Kidney (tissue), 14 donors: Measurements from ENCODE around the gene THBS2. TPM values are rescaled to one million over a fixed set of nuclear protein-coding genes. Genes with fewer than 3 reads are reported as not detected.
"Not testable (repeated sequence)": the region's sequence is repeated elsewhere in the genome, so short reads cannot be mapped to it uniquely, and the experiment has no call there.

Experiments
- DNase-seq, 5 donors: peaks; one replicate each; pipeline ENCODE4 v3.0.0-alpha.2; 2013 to 2020
- FAIRE-seq: peaks from 2 replicates; lab custom pipeline; 2012; peaks lifted over from hg19 to GRCh38; lab: Jason Lieb, UNC
- H3K27ac ChIP-seq, 2 donors: one replicate each; pipeline ENCODE4 v1.7.0; 2013; ENCODE audit warnings: low read depth in 2 of 2, low read length in 2 of 2, inconsistent platforms in 1 of 2
- H3K27me3 ChIP-seq: one replicate; pipeline ENCODE4 v1.7.1; 2013; ENCODE audit warnings: low read length, inconsistent platforms; ENCODE audit not compliant: control insufficient read depth, insufficient read depth
- H3K36me3 ChIP-seq, 3 donors: one replicate each; pipeline versions ENCODE4 v1.7.0 to v1.7.1; 2013; ENCODE audit warnings: low read length in 3 of 3, control low read depth in 1 of 3, inconsistent platforms in 1 of 3; ENCODE audit not compliant: insufficient read depth in 3 of 3, control insufficient read depth in 2 of 3
- H3K4me1 ChIP-seq, 3 donors: one replicate each; pipeline versions ENCODE4 v1.7.0 to v1.7.1; 2013; ENCODE audit warnings: low read length in 3 of 3, inconsistent platforms in 1 of 3, low read depth in 1 of 3; ENCODE audit not compliant: control insufficient read depth in 2 of 3, insufficient read depth in 2 of 3
- H3K4me3 ChIP-seq, 3 donors: one replicate each; pipeline versions ENCODE4 v1.7.0 to v1.8.1; 2013; ENCODE audit warnings: low read length in 3 of 3, control low read depth in 1 of 3, inconsistent platforms in 1 of 3
- H3K9ac ChIP-seq, 3 donors: one replicate each; pipeline versions ENCODE4 v1.7.0 to v1.7.1; 2013; ENCODE audit warnings: low read length in 3 of 3, control low read depth in 1 of 3, inconsistent platforms in 1 of 3
- H3K9me3 ChIP-seq, 3 donors: one replicate each; pipeline versions ENCODE4 v1.7.0 to v1.7.1; 2013; ENCODE audit warnings: low read length in 3 of 3, control low read depth in 1 of 3, inconsistent platforms in 1 of 3; ENCODE audit not compliant: control insufficient read depth in 2 of 3, insufficient read depth in 1 of 3
- intact Hi-C: fragments of 100-400 bp; cut with DNase I; formaldehyde crosslinking; loops from one replicate; pipeline ENCODE4 v1.11.1; 2022
- polyA plus RNA-seq: library from polyadenylated mRNA; stranded (reverse); fragments of 350-450 nt; fragmentation: Illumina TruSeq; extraction: RNeasy Lipid Tissue Mini Kit (QIAGEN cat#74804); gene quantifications from one replicate; pipeline ENCODE4 v1.2.3, GENCODE V29; 2014; ENCODE audit warnings: low read depth, low replicate concordance; ENCODE audit not compliant: insufficient read depth
- total RNA-seq: library from RNA; stranded (reverse); fragmentation: NEBNext Ultra II Directional; extraction: Animal tissue kit (Norgen Biotek cat#: 25700); gene quantifications from one replicate; pipeline ENCODE4 v1.2.1, GENCODE V29; 2021
- TF ChIP-seq, protein P1 (sequence below): IDR thresholded peaks from 3 replicates; pipeline ENCODE4 v1.5.1; 2012; ENCODE audit warnings: mild to moderate bottlenecking, moderate library complexity, borderline replicate concordance; ENCODE audit not compliant: insufficient read depth; ENCODE audit errors: extremely low read depth
- donor health status: control.
- donor health status: control.
- donor health status: control.
- donor health status: control.
- donor health status: control.
- donor health status: DM: yes; HTN: yes; CAD: no.
- donor health status: Normal renal cell carcinoma (clear cell type).

Gene THBS2
- total and polyA plus RNA-seq, 2 donors from 2014 or later, result 2.7 to 33.4 TPM

DNA sequence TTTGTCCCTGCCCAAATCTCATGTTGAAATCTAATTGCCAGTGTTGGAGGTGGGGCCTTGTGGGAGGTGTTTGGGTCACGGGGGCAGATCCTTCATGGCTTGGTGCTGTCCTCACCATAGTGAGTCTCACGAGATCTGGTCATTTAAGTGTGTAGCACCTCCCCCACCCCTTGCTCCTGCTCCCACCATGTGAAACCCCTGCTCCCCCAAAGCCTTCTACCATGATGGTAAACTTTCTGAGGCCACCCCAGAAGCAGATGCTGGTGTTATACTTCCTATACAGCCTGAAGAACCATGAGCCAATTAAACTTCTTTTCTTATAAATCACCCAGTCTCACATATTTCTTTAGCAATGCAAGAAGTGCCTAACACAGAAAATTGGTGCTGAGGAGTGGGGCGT lies 19.9 kb upstream of the THBS2 start:
- DNase-seq (no peak), FAIRE-seq (no peak)
- no peaks in the 10 kb centered on the region for H3K36me3 ChIP-seq
- H3K9ac ChIP-seq, result no peak overlapping the region
- TF ChIP-seq, protein P1, sequence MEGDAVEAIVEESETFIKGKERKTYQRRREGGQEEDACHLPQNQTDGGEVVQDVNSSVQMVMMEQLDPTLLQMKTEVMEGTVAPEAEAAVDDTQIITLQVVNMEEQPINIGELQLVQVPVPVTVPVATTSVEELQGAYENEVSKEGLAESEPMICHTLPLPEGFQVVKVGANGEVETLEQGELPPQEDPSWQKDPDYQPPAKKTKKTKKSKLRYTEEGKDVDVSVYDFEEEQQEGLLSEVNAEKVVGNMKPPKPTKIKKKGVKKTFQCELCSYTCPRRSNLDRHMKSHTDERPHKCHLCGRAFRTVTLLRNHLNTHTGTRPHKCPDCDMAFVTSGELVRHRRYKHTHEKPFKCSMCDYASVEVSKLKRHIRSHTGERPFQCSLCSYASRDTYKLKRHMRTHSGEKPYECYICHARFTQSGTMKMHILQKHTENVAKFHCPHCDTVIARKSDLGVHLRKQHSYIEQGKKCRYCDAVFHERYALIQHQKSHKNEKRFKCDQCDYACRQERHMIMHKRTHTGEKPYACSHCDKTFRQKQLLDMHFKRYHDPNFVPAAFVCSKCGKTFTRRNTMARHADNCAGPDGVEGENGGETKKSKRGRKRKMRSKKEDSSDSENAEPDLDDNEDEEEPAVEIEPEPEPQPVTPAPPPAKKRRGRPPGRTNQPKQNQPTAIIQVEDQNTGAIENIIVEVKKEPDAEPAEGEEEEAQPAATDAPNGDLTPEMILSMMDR, result no peak
- H3K4me1 ChIP-seq, result peaks cover 0 to 6% (median 0%) of the 10 kb centered on the region in 3 donors
- no peak overlapping the region for H3K27ac ChIP-seq
- no peaks in the 10 kb centered on the region for H3K27me3 ChIP-seq
- no peaks in the 10 kb centered on the region for H3K9me3 ChIP-seq
- no peak overlapping the region for H3K4me3 ChIP-seq
- intact Hi-C loops, result no loop called here

DNA sequence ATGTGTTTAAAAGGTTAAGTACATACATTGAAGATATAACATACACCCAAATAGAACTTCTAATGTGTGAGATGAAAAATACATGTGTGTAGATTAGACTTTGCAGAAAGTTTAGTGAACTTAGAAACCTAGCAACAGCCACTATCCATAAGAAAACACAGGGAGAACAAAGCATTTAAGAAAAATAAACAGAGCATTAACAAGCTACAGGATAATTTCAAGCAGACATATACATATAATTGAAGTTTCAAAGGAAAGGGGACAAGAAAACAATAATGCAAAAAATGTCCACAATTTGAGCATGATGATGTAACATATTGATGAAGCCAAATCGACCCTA lies 18.2 kb upstream of the THBS2 start:
- TF ChIP-seq, protein P1, result no peak

DNA sequence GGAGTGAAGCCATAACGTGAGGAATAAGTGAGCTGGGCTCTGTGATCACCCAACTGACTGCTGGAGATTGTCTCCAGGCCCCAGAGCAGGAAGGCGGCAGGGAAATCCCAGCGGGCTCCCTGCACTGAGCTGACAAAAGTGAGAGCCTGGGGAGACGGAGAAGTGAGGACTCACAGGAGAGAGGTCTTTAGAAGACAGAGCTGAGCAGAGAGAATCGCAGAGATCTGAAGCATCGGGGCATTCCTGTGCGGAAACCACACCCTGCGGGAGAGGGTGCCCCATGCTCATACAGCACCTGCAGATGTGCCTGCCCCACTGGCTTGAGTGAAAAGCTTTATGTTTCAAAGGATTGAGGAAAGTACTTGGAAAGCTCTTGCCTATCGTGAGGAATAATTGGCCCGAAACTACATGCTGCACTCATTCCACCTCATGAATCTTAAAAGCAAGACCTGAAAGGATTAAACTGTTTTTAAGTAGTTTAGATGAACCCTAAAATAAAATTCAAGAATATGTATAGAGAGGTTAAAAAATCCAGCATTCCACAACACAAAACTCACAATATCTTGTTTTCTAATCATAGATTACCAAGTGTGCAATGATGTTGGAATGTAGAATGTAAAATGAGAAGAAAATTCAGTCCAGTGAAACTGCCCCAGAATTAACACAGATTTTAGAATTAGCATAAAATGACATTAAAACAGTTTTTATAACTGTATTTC lies 17.7 kb upstream of the THBS2 start:
- TF ChIP-seq, protein P1, result no peak
- Histone ChIP-seq H3K4me1 (peaks cover 0 to 6% (median 0%) of the 10 kb centered on the region in 3 donors), H3K9ac (no peak overlapping the region), H3K4me3 (no peak overlapping the region), H3K27ac (no peak overlapping the region), H3K27me3 (no peaks in the 10 kb centered on the region), H3K36me3 (no peaks in the 10 kb centered on the region), H3K9me3 (no peaks in the 10 kb centered on the region)
- intact Hi-C loops, result no loop called here
- FAIRE-seq, result no peak
- DNase-seq, result no peak

More for the DNA sequence above, 18.2 kb upstream of the THBS2 start:
- H3K9me3 ChIP-seq, result no peaks in the 10 kb centered on the region
- no peak overlapping the region for H3K4me3 ChIP-seq
- H3K27ac ChIP-seq, result no peak overlapping the region
- no peaks in the 10 kb centered on the region for H3K27me3 ChIP-seq
- no peaks in the 10 kb centered on the region for H3K36me3 ChIP-seq
- no peak overlapping the region for H3K9ac ChIP-seq
- no peak for DNase-seq
- FAIRE-seq, result no peak
- intact Hi-C loops, result no loop called here
- peaks cover 0 to 6% (median 0%) of the 10 kb centered on the region in 3 donors for H3K4me1 ChIP-seq

DNA sequence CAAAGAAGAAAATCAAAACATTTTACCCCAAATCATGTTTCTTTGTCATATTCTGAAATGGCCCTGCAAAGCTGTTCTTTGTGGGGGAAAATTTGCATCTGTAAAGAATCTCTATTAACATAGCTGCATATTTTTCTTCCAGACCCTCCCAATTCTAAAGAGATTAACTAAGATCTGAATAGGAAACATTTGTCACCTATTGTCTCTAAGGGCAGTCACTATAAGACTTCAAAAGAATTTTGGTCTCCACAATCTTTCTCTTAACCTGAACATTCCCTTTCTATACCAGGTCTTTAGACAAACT lies 16.4 kb upstream of the THBS2 start:
- FAIRE-seq, H3K4me3 ChIP-seq, H3K4me1 ChIP-seq, H3K9me3 ChIP-seq, H3K36me3 ChIP-seq, DNase-seq, H3K9ac ChIP-seq, H3K27me3 ChIP-seq, intact Hi-C loops: not testable (repeated sequence)
- peak overlapping the region in 1 of 2 donors; percentile 58 for H3K27ac ChIP-seq
